Endothelial cell of umbilical vein (primary cell): ENCODE measurements around the gene SORCS2. TPM values are rescaled to one million over a fixed set of nuclear protein-coding genes. Genes with fewer than 3 reads are reported as not detected.
A peak's percentile ranks its signal among the peaks of the same experiment; 100 is the strongest.

Experiments used
- BruUV-seq: library from RNA; stranded (reverse); fragments of 400-500 nt; replicated peaks from 2 replicates; lab custom pipeline; 2021; lab: Mats Ljungman, UMichigan
- CTCF ChIA-PET: fragments of 300-600, 350-600 bp; sonication (Branson Sonifier 250); formaldehyde crosslinking; loops from one replicate; lab custom pipeline; 2021; ENCODE audit warnings: antibody characterized with exemption, inconsistent platforms; lab: Charles Lee
- POLR2A ChIA-PET: fragments of 300-600, 350-600 bp; sonication (Branson Sonifier 250); formaldehyde crosslinking; loops from one replicate; lab custom pipeline; 2021; ENCODE audit warnings: antibody characterized with exemption, inconsistent platforms; lab: Charles Lee
- DNase-seq: peaks from one replicate; pipeline ENCODE4 v3.0.0-alpha.2; 2011; ENCODE audit warnings: low read depth, low spot score
- FAIRE-seq: peaks from 2 replicates; lab custom pipeline; 2011; peaks lifted over from hg19 to GRCh38; lab: Jason Lieb, UNC
- H2AFZ ChIP-seq: 2 replicates; pipeline ENCODE4 v1.6.0; 2012; ENCODE audit warnings: low read depth, low read length, control low read depth, inconsistent platforms
- H3K27ac ChIP-seq: 2 replicates; pipeline ENCODE4 v1.5.1; 2011; ENCODE audit warnings: low read depth, mild to moderate bottlenecking, control low read depth, low read length, moderate library complexity; ENCODE audit not compliant: insufficient read depth
- H3K27me3 ChIP-seq, 2 experiments: 2 replicates each; pipeline versions ENCODE4 v1.6.0 to v1.6.1; 2011; ENCODE audit warnings: low read length in 2 of 2, mixed read lengths in 1 of 2; ENCODE audit not compliant: control insufficient read depth in 2 of 2, insufficient read depth in 2 of 2
- H3K36me3 ChIP-seq, 2 experiments: 2 replicates in 1 of 2; 3 replicates in 1 of 2; pipeline ENCODE4 v1.5.1; 2011; ENCODE audit warnings: low read length in 2 of 2, mild to moderate bottlenecking in 1 of 2, moderate library complexity in 1 of 2; ENCODE audit not compliant: control insufficient read depth in 2 of 2, insufficient read depth in 2 of 2; ENCODE audit errors: extremely low read depth in 1 of 2
- H3K4me1 ChIP-seq: 3 replicates; pipeline ENCODE4 v1.5.1; 2011; ENCODE audit warnings: mild to moderate bottlenecking, low read length; ENCODE audit not compliant: control insufficient read depth, insufficient read depth; ENCODE audit errors: extremely low read depth
- H3K4me2 ChIP-seq: 2 replicates; pipeline ENCODE4 v1.6.1; 2011; ENCODE audit warnings: low read length, control low read depth, mixed read lengths; ENCODE audit not compliant: insufficient read depth
- H3K4me3 ChIP-seq, 3 experiments: fragments of 200-600 bp in 1 of 3; sonication (generic), shearing (Covaris generic) in 1 of 3; replicated peaks in 1 of 3; 2 replicates each; pipeline ENCODE4 v1.5.1; 2011 to 2016; ENCODE audit warnings: control low read depth in 3 of 3, low read length in 3 of 3, mild to moderate bottlenecking in 2 of 3, inconsistent platforms in 1 of 3, low read depth in 1 of 3, moderate library complexity in 1 of 3; ENCODE audit not compliant: insufficient read depth in 1 of 3
- H3K79me2 ChIP-seq: 2 replicates; pipeline ENCODE4 v1.6.0; 2012; ENCODE audit warnings: low read length, inconsistent platforms; ENCODE audit not compliant: control insufficient read depth, insufficient read depth
- H3K9ac ChIP-seq: replicated peaks from 2 replicates; pipeline ENCODE3; 2011; ENCODE audit warnings: low read length, control low read depth; ENCODE audit not compliant: insufficient read depth; ENCODE audit errors: extremely low read depth
- H3K9me1 ChIP-seq: replicated peaks from 3 replicates; pipeline ENCODE4 v1.6.0; 2011; ENCODE audit warnings: mild to moderate bottlenecking, low read length; ENCODE audit not compliant: control insufficient read depth, insufficient read depth; ENCODE audit errors: extremely low read depth
- H3K9me3 ChIP-seq: replicated peaks from 2 replicates; pipeline ENCODE4 v1.5.1; 2012; ENCODE audit warnings: low read length, inconsistent platforms; ENCODE audit not compliant: control insufficient read depth, insufficient read depth
- H4K20me1 ChIP-seq: replicated peaks from 2 replicates; pipeline ENCODE3; 2011; ENCODE audit warnings: mild to moderate bottlenecking, low read length; ENCODE audit not compliant: control insufficient read depth, insufficient read depth; ENCODE audit errors: extremely low read depth
- CTCF ChIP-seq, 2 donors: IDR thresholded peaks; 1 replicate in 1 of 2; 2 replicates in 1 of 2; pipeline ENCODE4 v1.5.1; 2011; ENCODE audit warnings: low read length in 2 of 2, mild to moderate bottlenecking in 2 of 2, moderate library complexity in 2 of 2, control low read depth in 1 of 2, inconsistent platforms in 1 of 2, low read depth in 1 of 2; ENCODE audit not compliant: insufficient read depth in 1 of 2; ENCODE audit errors: extremely low read depth in 1 of 2
- EZH2 ChIP-seq: IDR thresholded peaks from 2 replicates; pipeline ENCODE4 v1.6.1; 2012; ENCODE audit warnings: borderline replicate concordance, low read depth, mild to moderate bottlenecking, moderate library complexity, low read length, inconsistent platforms; ENCODE audit not compliant: severe bottlenecking
- FOS ChIP-seq: IDR thresholded peaks from 2 replicates; pipeline ENCODE4 v1.6.1; 2011; ENCODE audit warnings: mild to moderate bottlenecking, low read length, moderate library complexity, borderline replicate concordance; ENCODE audit not compliant: insufficient read depth
- GATA2 ChIP-seq: IDR thresholded peaks from 2 replicates; pipeline ENCODE4 v1.7.0; 2011; ENCODE audit warnings: low read depth, mild to moderate bottlenecking, moderate library complexity, mixed read lengths, low read length; ENCODE audit not compliant: insufficient read length, insufficient read depth
- JUN ChIP-seq: IDR thresholded peaks from 2 replicates; pipeline ENCODE4 v1.6.1; 2011; ENCODE audit warnings: borderline replicate concordance, low read depth; ENCODE audit not compliant: insufficient read length, insufficient read depth
- MAX ChIP-seq: IDR thresholded peaks from 2 replicates; pipeline ENCODE4 v1.6.1; 2011; ENCODE audit not compliant: insufficient read depth, insufficient read length
- MYC ChIP-seq: IDR thresholded peaks from one replicate; pipeline ENCODE4 v1.6.1; 2011; ENCODE audit warnings: mild to moderate bottlenecking, low read depth, low read length
- POLR2A ChIP-seq: IDR thresholded peaks from 2 replicates; pipeline ENCODE4 v1.6.1; 2012; ENCODE audit warnings: low read depth, mild to moderate bottlenecking, control low read depth, low read length
- POLR2AphosphoS5 ChIP-seq: IDR thresholded peaks from 2 replicates; pipeline ENCODE4 v1.6.1; 2012; ENCODE audit warnings: low read depth, mild to moderate bottlenecking, control low read depth, low read length, moderate library complexity; ENCODE audit not compliant: insufficient read depth
- dilution Hi-C: fragments of 300-500 bp; cut with MboI; formaldehyde crosslinking; loops from one replicate; pipeline ENCODE4 v1.15.0; 2019; ENCODE audit warnings: low sequenced_read_pairs; ENCODE audit not compliant: extremely low pct_ligation_motif_present
- intact Hi-C: fragments of 100-400 bp; cut with micrococcal nuclease; formaldehyde crosslinking; loops from one replicate; pipeline ENCODE4 v1.10.0; 2022
- polyA plus RNA-seq, 4 experiments: library from polyadenylated mRNA; depleted of rRNA in 3 of 4; stranded (reverse) in 3 of 4; unstranded in 1 of 4; fragments of >200 nt; gene quantifications; 2 replicates each; pipeline versions ENCODE4 v1.2.1 to v1.2.3, GENCODE V29; 2011 to 2012; ENCODE audit warnings: missing spikeins in 1 of 4
- total RNA-seq: library from RNA; stranded (reverse); gene quantifications from 2 replicates; pipeline ENCODE4 v1.2.3, GENCODE V29; 2021

SORCS2 gene
- total and polyA plus RNA-seq, 2 donors (not counting 3 experiments of a cell fraction or from before 2014, with no cell fraction given): not detected

GRCh38 chr4:7648544-7649395 lies 456.4 kb downstream of the SORCS2 start:
- FAIRE-seq (no peak), DNase-seq (no peak)
- intact Hi-C loops (loop anchor here (2.0 kb wide), 1 partner anchor 74 kb away; no protein-coding TSS in a partner anchor), dilution Hi-C loops (no loop called here)
- Histone ChIP-seq H3K9me1 (no peaks in the 10 kb centered on the region), H3K4me3 (no peak overlapping the region), H3K4me2 (no peak overlapping the region), H3K9ac (no peak overlapping the region), H3K27me3 (no peaks in the 10 kb centered on the region), H3K9me3 (no peaks in the 10 kb centered on the region), H3K27ac (peak overlapping the region; percentile 29), H2AFZ (no peak overlapping the region), H3K79me2 (no peaks in the 10 kb centered on the region), H3K4me1 (peaks cover 28% of the 10 kb centered on the region), H4K20me1 (no peaks in the 10 kb centered on the region), H3K36me3 (no peaks in the 10 kb centered on the region)
- BruUV-seq: no TSS peak
- ChIA-PET POLR2A (no interaction called here), CTCF (interaction anchor here (0.6 to 1.0 kb wide), 2 partner anchors 74 to 953 kb away, joined by 3 read pairs; no protein-coding TSS in a partner anchor)
- TF ChIP-seq EZH2: no peak
- no peak for TF ChIP-seq CTCF (IDR thresholded peaks at IDR 0.05; ENCODE audit: extremely low read depth in 1 of 2, insufficient read depth in 1 of 2, low read depth in 1 of 2, low read length in 2 of 2)
- no peak for TF ChIP-seq GATA2
- no peak for TF ChIP-seq MAX
- TF ChIP-seq POLR2AphosphoS5: no peak
- TF ChIP-seq MYC: no peak
- TF ChIP-seq POLR2A: no peak
- TF ChIP-seq FOS: no peak
- no peak for TF ChIP-seq JUN
